GM18517 (cell line): ENCODE measurements around the gene ZNF33A.
A peak's percentile ranks its signal among the peaks of the same experiment; 100 is the strongest.
"Not testable (repeated sequence)": the region's sequence is repeated elsewhere in the genome, so short reads cannot be mapped to it uniquely, and the experiment has no call there.

ENCODE experiments used
- ATAC-seq: cut with Tn5 transposase; IDR thresholded peaks from one replicate; pipeline ENCODE4 v1.9.1; 2021; ENCODE audit warnings: mild to moderate bottlenecking, moderate library complexity; ENCODE audit not compliant: unreplicated experiment

ZNF33A gene

GRCh38 chr10:38043516-38043915 is 33.0 kb downstream of the ZNF33A start:
- no peak for ATAC-seq

GRCh38 chr10:38045129-38045528 is 34.7 kb downstream of the ZNF33A start:
- no peak for ATAC-seq

DNA sequence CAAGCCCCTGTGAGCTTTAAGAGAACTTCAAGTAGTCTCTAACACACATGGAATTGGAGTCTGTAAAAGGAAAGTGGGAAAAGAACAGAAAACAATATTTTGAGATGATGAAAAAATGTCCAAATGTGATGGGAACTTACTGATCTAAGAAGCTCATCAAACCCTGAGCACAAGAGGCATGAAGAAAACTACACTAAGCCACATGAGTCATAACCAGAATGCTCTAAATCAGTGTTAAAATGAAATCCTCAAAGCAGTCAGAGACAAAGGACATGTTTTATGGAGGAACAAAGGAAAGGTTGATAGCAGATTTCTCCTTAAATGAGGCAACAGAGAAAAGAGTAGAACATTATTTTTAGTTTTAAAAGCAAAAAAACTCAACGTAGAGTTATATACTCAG is 37.2 kb downstream of the ZNF33A start:
- peak; percentile 49 for ATAC-seq

DNA sequence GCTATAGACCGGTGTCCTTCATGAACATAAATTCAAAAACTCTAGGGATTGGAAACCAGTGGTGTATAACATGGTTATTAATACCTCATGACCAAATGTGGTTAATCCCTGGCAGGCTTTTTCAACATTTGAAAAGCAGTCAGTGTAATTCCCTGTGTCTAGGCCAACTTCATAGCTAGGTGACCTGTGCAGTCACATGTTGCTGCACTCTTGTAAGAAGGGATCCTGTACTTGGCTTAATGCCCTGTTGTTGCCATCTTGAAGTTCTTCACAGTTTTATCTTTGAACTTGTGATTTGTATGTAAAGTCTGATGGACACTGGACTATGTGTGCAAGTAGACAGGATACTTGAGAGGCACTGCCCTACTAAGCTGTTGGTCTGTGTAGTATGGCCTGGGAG is 39.7 kb downstream of the ZNF33A start:
- ATAC-seq: no peak

- no peak for ATAC-seq
Measured at GRCh38 chr10:38054361-38054797, 43.9 kb downstream of the ZNF33A start.

GRCh38 chr10:38055274-38055894 is 44.9 kb downstream of the ZNF33A start:
- not testable (repeated sequence) for ATAC-seq

DNA sequence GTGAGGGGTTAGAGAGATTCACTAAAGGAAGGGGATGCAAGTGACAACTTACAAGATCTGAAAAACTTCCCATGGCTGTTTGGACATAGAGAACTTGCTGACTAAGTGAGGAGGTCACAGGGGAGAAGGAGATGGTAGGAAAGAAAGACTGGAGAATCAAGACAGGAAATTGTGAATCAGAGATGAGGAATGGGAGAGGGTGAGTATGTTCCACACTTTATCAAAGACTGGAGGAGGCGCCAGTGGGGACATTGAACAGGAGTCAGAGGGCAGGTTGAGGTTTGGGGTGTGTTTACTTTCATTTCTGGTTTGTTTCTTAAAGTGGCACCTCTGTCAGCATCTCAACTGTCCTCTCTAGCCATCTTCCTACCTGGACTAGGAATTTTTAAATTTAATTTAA is 59.2 kb downstream of the ZNF33A start:
- ATAC-seq: not testable (repeated sequence)

- no peak for ATAC-seq
Measured at GRCh38 chr10:38070501-38070900, 60.0 kb downstream of the ZNF33A start.

- ATAC-seq: no peak
Measured at GRCh38 chr10:38072552-38072951, 62.1 kb downstream of the ZNF33A start.

DNA sequence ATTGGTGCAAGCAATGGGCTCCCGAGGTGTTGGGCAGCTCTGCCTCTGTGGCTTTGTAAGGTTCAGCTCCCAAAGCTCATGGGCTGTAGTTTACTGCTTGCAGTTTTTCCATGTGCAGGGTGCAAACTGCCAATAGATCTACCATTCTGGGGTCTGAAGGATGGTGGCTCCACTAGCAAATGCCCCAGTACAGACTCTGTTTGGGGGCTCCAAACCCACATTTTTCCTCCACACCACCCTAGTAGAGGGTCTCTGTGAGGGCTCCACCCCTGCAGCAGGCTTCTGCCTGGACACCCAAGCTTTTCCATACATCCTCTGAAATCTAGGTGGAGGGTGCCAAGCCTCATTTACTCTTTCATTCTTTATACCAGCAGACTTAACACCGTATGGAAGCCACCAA is 66.2 kb downstream of the ZNF33A start:
- ATAC-seq: no peak

DNA sequence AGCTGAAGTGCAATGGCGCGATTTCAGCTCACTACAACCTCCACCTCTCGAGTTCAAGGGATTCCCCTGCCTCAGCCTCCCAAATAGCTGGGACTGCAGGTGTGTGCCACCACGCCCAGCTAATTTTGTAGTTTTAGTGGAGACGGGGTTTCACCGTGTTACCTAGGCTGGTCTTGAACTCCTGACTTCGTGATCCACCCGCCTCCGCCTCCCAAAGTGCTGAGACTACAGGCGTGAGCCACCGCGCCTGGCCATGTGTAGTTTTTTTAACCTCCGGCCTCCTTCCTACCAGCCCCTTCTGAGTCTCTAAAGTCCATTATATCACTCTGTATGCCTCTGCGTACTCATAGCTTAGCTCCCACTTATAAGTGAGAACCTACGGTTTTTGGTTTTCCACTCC is 82.8 kb downstream of the ZNF33A start:
- not testable (repeated sequence) for ATAC-seq

DNA sequence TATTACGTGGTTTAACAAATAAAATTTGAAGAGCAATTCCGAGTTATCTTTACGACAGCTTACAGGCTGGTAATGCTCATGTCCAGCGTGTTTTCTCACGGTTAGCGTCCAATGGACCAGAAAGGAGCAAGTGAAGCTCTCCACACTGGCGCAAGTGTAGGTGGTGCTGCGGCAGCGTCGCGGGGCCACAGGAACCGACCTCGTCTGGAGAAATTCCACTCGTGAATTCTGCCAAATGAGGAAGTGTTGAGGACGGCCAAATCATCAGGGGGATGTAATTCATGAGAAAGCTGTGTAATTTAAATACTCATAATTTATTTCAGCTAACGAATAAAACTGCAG is 83.3 kb downstream of the ZNF33A start:
- ATAC-seq: peak; percentile 42

GRCh38 chr10:38094158-38094926 is 83.9 kb downstream of the ZNF33A start, which contains the start of gene ZNF37A:
Gene ZNF37A (plus strand): TSS chr10:38094337. CDS start chr10:38096618, 2,281 bp downstream.
- peak; percentile 98 for ATAC-seq

GRCh38 chr10:38094927-38095574 is 84.6 kb downstream of the ZNF33A start:
- ATAC-seq: no peak

GRCh38 chr10:38102880-38103279 is 92.4 kb downstream of the ZNF33A start:
- no peak for ATAC-seq

GRCh38 chr10:38103756-38104155 is 93.3 kb downstream of the ZNF33A start:
- no peak for ATAC-seq

DNA sequence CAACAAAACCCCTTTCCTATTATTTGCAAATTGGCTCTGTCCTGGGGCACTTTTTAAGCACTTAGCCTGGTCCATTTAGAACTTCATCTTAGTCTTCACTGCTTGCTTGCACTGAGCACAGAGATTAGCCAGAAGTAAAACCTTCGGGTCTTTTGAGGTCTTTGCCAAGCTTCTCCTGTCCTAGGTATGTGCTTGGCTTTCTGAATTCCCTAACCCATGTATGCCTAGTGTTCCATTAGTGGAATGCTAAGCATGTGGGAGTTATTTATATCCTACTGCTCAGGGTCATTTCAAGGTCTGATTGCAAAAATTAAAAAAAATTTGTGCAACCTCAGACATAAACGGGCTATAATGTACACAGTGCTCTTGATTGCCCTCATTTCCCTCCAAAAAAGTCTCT is 101.7 kb downstream of the ZNF33A start:
- ATAC-seq: no peak
